ENCODE data around the gene PIP5K1B.

The PIP5K1B gene

DNA sequence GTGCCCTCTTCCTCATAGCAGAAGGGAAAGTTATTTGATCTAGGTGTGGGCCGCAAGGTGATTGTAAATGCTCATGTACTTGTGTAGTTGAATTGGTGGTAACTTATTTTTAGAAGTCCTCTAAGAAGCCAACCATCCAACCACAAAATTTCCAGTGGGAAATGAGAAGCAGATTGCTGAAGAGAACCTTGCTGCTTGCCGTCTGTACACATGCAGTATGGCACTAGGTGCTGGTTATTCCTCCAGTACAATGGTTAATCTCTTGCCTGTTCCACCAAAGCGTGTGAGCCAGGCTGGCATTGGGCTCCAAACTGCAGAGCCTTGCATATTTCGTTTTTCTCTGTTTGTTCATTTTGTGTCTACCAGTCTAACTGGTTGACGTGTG, 28.0 kb downstream of the PIP5K1B start:
- DNase-seq (ENCODE audit: low read depth in 1 of 2, low spot score in 1 of 2), result no peak

GRCh38 chr9:68738358-68738757, 33.3 kb downstream of the PIP5K1B start:
- no peak for DNase-seq (ENCODE audit: low read depth in 1 of 2, low spot score in 1 of 2)

DNA sequence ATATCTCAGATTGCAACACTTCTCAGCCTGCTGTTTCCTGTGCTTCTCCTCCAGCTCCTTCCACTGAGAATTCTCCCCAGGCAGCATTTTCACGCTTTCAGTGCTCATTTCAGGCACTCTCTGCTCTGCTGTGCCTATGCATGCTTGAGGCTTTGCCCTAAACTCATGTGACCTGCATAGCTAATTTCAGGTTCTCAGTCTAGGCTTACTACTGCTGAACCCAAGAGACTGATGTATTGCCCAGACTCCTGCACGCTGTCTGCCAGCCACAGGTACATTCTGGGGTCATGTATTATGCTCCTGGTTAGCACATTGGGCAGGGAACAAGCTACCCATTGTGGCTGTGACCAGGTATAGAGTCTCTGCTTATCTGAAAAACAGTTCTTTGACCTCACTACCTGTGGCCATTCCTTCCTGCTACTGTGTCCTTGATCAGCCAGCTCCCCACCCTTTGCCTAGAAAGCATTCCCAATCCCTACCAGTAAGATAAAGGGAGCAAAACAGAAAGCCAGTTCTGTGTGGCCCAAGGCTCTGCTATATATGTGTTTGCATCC, 34.7 kb downstream of the PIP5K1B start:
- no peak for DNase-seq (ENCODE audit: low read depth in 1 of 2, low spot score in 1 of 2)

DNA sequence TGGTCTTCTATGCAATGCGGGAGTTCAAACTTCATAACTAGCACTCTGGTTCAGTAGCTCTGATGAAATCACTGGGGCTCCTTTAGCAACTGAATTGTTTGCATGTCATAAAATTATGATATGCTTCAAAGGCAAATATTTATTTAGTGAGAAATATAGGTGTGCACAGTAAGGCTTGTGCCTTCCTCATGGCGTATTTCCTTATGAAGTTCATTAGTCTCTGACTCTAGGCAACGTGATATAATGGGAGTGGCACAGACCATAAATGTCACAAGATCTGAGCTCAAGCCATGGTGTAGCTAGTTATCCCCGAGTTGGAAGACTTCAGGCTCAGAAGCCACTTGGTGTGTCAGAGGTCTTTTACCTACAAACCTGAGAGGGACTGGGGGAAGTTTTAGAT, 35.5 kb downstream of the PIP5K1B start:
- no peak for DNase-seq (ENCODE audit: low read depth in 1 of 2, low spot score in 1 of 2)

DNA sequence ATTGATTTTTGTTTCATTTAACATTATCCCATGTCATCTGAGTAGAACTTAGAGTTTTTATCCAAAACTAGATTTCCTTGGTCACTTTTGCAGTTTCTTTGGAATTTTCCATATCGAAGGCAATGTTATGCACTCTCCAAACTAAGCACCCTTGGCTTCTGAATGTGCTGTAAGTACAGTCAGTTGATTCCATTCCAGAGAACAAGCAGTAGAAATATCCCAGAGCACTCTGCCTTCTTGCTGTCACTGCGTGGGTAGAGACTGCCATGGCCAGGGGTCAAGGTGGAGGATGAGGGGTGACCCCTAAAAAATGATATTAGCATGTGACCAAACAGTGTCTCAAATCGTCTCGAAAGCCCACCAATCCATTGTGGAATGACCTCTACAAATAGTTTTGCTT, 36.2 kb downstream of the PIP5K1B start:
- no peak for DNase-seq (ENCODE audit: low read depth in 1 of 2, low spot score in 1 of 2)

DNA sequence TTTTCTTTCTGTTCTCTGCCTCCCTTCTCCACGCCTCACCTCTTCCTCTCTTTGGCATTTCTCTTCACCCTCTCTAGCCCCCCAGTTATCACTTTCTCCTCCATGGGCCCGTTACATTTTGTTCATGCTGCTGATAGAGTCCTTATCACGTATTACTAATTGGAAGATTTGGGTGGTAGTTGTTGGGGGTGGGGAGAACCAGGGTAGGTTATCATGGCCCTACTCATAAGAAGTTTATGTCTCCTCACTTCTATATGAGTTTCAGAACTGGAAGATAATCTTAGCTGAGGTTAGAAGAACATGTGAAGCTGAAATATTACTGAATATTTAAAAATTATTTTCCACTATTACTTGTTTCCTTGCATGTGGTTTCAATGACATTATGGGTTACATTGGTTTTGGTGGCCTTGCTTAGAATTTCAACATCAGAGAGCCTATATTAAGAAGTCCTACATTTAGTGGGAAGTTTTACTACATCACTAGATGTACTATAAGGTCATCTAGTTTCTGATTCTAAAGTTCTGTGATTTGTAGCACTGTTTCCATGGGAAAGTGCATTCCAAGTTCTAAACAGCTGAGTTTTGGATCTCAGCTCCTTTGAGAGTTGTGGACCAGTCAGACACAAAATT, 36.8 kb downstream of the PIP5K1B start:
- DNase-seq (ENCODE audit: low read depth in 1 of 2, low spot score in 1 of 2), result no peak

- no peak for DNase-seq (ENCODE audit: low read depth in 1 of 2, low spot score in 1 of 2)
These were observed 37.3 kb downstream of the PIP5K1B start for GRCh38 chr9:68742333-68742730.

DNA sequence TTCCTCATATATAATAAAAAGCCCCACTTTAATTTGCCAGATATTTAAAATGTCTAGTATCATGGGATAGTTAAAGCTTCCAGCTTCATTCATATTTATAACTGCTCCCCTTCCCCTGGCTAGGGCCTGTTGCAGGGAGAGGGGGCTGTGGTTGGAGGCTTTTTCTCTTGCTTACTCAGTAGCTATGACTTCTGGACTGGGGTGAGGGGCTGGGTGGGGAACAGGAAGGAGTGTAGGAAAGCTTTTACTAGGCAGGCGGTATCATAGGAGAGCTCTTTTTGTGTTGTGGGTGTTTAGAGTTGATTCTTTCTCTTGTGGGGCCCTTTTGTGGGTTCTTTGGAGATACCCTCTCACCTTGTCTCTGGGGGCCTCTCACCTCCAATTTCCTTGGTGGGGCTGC, 39.4 kb downstream of the PIP5K1B start:
- no peak for DNase-seq (ENCODE audit: low read depth in 1 of 2, low spot score in 1 of 2)

GRCh38 chr9:68746525-68746924, 41.5 kb downstream of the PIP5K1B start:
- no peak for DNase-seq (ENCODE audit: low read depth in 1 of 2, low spot score in 1 of 2)

- no peak for DNase-seq (ENCODE audit: low read depth in 1 of 2, low spot score in 1 of 2)
These were observed 42.0 kb downstream of the PIP5K1B start for GRCh38 chr9:68747043-68747533.

GRCh38 chr9:68749135-68749534, 44.1 kb downstream of the PIP5K1B start:
- DNase-seq (ENCODE audit: low read depth in 1 of 2, low spot score in 1 of 2), result no peak

DNA sequence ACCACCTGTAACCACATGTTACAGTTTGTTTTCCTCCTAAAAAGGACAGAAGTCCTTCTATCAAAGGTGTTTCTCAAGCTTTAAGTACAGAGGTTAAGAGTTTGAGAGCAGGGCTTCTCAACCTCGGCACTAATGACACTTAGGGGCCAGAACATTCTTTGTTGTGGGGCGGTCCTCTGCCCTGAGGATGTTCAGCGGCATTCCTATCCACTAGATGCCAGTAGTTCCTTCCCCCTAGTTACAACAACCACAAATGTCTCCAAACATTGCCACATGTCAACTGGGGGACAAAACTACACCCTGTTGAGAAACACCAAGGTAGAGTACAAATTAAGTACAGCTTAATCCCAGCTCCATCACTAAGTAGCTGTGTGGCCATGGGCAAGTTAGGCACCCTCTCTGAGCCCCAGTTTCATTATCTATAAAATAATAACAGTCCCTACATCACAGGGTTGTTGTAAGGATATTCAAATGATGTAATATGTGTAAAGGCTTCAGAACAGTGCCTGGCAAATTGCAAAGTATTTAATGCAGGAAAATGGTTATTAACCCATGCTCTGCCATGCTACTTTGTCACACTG, 44.6 kb downstream of the PIP5K1B start:
- no peak for DNase-seq (ENCODE audit: low read depth in 1 of 2, low spot score in 1 of 2)

DNA sequence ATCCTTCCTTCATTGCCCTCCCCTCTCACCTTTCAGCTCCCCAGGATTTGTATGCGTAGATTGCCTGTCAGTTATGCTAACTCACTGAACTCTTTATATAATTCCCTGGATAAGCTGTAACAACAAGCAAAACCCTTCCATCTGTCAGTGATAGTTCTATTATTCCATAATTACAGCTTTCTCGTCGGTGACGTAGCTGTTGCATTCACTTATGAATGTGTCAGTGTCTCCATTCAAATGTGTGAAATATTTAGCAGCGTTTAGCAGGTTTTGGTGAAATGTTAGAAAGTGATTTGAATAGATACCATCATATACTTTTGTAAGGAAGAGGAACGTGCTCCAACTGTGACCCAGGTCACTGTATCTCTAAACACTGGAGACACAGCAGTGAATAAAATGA, 45.2 kb downstream of the PIP5K1B start:
- DNase-seq (ENCODE audit: low read depth in 1 of 2, low spot score in 1 of 2), result no peak

DNA sequence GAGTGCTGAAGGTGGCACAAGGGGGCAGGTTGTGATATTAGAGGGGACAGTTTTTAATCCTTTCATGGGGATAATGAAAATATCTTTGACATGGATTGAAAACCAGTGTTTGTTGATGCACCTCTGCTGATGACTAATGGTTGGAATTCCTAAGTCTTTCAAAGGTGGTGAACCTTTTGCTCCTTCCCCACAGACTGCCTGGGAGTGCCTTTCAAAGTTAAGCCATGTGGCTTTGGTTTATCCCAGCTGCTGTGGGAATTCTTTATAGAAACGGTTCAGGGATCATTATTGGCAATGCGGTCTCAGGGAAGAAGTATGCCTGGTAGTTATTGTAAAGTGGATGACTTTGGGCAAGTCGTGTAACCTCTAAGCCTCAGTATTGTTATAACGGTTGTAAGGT, 45.7 kb downstream of the PIP5K1B start:
- no peak for DNase-seq (ENCODE audit: low read depth in 1 of 2, low spot score in 1 of 2)

- DNase-seq (ENCODE audit: low read depth in 1 of 2, low spot score in 1 of 2), result no peak
These were observed 46.5 kb downstream of the PIP5K1B start for GRCh38 chr9:68751556-68751955.

DNA sequence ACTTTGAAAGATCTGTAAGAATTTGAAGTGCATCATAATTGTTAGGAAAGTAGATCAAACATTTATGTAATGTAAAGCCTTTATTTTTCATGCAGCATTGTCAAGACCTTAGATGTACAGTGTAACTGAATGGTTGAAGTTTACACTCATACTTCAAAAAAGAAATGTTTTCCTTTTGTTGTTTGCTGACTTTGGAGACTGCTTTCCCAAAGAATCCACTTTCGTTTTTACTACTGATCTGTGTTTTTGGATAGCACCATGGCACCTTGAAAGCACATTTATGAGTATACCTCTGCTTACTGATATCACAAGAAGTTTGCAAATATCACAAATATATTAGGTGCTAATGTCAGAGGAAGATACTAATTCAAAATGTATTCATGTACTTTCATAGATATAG, 50.0 kb downstream of the PIP5K1B start:
- DNase-seq (ENCODE audit: low read depth in 1 of 2, low spot score in 1 of 2), result no peak

- no peak for DNase-seq (ENCODE audit: low read depth in 1 of 2, low spot score in 1 of 2)
These were observed 50.7 kb downstream of the PIP5K1B start for GRCh38 chr9:68755752-68756151.

DNA sequence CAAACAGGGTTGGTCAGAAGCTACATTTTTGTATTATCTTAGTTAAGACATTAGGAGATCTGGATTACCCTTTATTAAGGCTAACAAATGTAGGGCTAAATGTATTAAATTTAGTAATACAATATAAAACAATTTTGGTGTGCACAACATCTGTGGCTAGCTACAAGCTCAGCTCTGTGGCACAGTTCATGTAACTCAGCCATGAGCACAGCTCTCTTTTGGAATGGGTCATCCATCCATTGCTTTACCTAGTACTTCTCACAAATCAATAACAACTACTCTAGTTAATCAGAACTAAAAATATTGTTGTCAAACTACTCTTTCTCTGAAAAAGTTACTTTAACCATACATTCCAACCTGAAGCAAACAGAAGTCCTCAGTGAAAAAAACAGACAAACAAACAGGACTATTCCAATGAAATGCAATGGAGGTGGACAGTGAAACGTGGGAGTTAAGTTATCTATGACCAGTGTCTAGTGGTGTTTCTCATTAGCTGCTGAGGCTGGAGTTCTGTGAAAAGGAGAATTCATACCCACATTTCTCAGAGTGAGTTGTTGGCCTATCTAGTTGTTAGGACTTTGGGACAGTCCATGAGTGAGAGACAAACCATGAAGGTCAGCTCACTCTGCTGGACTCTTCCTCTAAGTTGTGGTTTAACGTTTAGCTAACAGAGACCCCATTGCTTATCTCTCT, 55.1 kb downstream of the PIP5K1B start:
- DNase-seq (ENCODE audit: low read depth in 1 of 2, low spot score in 1 of 2), result no peak

GRCh38 chr9:68760674-68761333, 55.8 kb downstream of the PIP5K1B start:
- DNase-seq (ENCODE audit: low read depth in 1 of 2, low spot score in 1 of 2), result no peak

DNA sequence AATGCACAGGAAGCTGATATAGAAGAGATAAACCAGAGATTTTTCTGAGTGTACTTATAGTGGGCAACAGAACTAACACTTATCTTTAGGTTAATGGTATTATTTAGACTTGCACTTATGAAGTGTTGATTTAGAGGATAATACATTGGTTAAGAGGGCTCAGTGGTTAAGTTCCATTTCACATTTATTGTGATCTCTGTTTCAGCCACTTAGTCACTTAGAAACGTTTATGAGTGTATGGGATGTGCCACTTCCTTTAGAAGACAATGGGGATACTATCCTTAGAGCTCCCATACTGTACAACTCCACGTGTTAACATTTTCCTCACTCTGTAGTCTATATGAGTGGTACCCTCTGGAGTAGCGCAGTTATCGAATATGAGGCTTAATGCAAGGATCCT, 57.5 kb downstream of the PIP5K1B start:
- no peak for DNase-seq (ENCODE audit: low read depth in 1 of 2, low spot score in 1 of 2)

GRCh38 chr9:68763104-68763503, 58.1 kb downstream of the PIP5K1B start:
- no peak for DNase-seq (ENCODE audit: low read depth in 1 of 2, low spot score in 1 of 2)

- no peak for DNase-seq (ENCODE audit: low read depth in 1 of 2, low spot score in 1 of 2)
These were observed 63.6 kb downstream of the PIP5K1B start for GRCh38 chr9:68768619-68769018.
